Ishikawa (cell line): ENCODE data around the gene NXPH3.

Experiments used
- CEBPB ChIP-seq: IDR thresholded peaks from 2 replicates; pipeline ENCODE4 v1.6.1; 2012
- CREB1 ChIP-seq: IDR thresholded peaks from 2 replicates; pipeline ENCODE4 v1.6.1; 2012; ENCODE audit warnings: low read depth
- EGR1 ChIP-seq: IDR thresholded peaks from 2 replicates; pipeline ENCODE4 v1.6.1; 2012
- EP300 ChIP-seq: IDR thresholded peaks from 2 replicates; pipeline ENCODE4 v1.6.1; 2012; ENCODE audit warnings: borderline replicate concordance
- FOXM1 ChIP-seq: IDR thresholded peaks from 2 replicates; pipeline ENCODE4 v1.6.1; 2012; ENCODE audit warnings: low read depth, borderline replicate concordance
- NFIC ChIP-seq: IDR thresholded peaks from 2 replicates; pipeline ENCODE4 v1.6.1; 2012
- RAD21 ChIP-seq: IDR thresholded peaks from 2 replicates; pipeline ENCODE4 v1.6.1; 2012; ENCODE audit warnings: low read depth
- TAF1 ChIP-seq: IDR thresholded peaks from 2 replicates; pipeline ENCODE4 v1.6.1; 2012; ENCODE audit warnings: low read depth, mild to moderate bottlenecking
- TCF12 ChIP-seq: IDR thresholded peaks from 2 replicates; pipeline ENCODE4 v1.6.1; 2012; ENCODE audit warnings: low read depth
- TEAD4 ChIP-seq: IDR thresholded peaks from 2 replicates; pipeline ENCODE4 v1.6.1; 2012
- YY1 ChIP-seq: IDR thresholded peaks from 2 replicates; pipeline ENCODE4 v1.6.1; 2012; ENCODE audit warnings: low read depth
- ZBTB7A ChIP-seq: IDR thresholded peaks from 2 replicates; pipeline ENCODE4 v1.6.1; 2012; ENCODE audit warnings: low read depth
- TF ChIP-seq, protein P1 (sequence below): IDR thresholded peaks from 2 replicates; pipeline ENCODE4 v1.6.1; 2012; ENCODE audit warnings: low read depth, mild to moderate bottlenecking
- TF ChIP-seq, protein P2 (sequence below): IDR thresholded peaks from 2 replicates; pipeline ENCODE4 v1.6.1; 2012
- TF ChIP-seq, protein P3 (sequence below): IDR thresholded peaks from 2 replicates; pipeline ENCODE4 v1.6.1; 2012

NXPH3 gene

DNA sequence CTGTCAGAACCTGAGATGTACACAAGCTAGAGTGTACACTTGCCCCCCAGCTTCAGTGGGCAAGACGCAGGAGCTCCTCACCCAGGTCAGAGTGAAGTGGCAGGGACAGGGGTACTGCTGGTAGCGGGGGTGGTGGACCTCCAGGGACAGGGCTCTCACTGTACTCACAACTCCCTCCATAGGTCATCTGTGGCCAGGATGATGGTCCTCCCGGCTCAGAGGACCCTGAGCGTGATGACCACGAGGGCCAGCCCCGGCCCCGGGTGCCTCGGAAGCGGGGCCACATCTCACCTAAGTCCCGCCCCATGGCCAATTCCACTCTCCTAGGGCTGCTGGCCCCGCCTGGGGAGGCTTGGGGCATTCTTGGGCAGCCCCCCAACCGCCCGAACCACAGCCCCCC lies 2.7 kb downstream of the NXPH3 start:
- TF ChIP-seq TEAD4 (no peak), FOXM1 (no peak)
- TF ChIP-seq, protein P1, sequence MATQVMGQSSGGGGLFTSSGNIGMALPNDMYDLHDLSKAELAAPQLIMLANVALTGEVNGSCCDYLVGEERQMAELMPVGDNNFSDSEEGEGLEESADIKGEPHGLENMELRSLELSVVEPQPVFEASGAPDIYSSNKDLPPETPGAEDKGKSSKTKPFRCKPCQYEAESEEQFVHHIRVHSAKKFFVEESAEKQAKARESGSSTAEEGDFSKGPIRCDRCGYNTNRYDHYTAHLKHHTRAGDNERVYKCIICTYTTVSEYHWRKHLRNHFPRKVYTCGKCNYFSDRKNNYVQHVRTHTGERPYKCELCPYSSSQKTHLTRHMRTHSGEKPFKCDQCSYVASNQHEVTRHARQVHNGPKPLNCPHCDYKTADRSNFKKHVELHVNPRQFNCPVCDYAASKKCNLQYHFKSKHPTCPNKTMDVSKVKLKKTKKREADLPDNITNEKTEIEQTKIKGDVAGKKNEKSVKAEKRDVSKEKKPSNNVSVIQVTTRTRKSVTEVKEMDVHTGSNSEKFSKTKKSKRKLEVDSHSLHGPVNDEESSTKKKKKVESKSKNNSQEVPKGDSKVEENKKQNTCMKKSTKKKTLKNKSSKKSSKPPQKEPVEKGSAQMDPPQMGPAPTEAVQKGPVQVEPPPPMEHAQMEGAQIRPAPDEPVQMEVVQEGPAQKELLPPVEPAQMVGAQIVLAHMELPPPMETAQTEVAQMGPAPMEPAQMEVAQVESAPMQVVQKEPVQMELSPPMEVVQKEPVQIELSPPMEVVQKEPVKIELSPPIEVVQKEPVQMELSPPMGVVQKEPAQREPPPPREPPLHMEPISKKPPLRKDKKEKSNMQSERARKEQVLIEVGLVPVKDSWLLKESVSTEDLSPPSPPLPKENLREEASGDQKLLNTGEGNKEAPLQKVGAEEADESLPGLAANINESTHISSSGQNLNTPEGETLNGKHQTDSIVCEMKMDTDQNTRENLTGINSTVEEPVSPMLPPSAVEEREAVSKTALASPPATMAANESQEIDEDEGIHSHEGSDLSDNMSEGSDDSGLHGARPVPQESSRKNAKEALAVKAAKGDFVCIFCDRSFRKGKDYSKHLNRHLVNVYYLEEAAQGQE, result no peak

DNA sequence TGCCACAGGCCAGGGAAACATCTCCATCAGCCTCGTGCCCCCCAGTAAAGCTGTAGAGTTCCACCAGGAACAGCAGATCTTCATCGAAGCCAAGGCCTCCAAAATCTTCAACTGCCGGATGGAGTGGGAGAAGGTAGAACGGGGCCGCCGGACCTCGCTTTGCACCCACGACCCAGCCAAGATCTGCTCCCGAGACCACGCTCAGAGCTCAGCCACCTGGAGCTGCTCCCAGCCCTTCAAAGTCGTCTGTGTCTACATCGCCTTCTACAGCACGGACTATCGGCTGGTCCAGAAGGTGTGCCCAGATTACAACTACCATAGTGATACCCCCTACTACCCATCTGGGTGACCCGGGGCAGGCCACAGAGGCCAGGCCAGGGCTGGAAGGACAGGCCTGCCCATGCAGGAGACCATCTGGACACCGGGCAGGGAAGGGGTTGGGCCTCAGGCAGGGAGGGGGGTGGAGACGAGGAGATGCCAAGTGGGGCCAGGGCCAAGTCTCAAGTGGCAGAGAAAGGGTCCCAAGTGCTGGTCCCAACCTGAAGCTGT lies 3.4 kb downstream of the NXPH3 start:
- TF ChIP-seq RAD21 (no peak), EP300 (no peak), FOXM1 (no peak), NFIC (no peak), TEAD4 (no peak), YY1 (no peak), CEBPB (no peak), TAF1 (no peak), TCF12 (no peak), EGR1 (no peak)
- TF ChIP-seq, protein P1, result no peak
- TF ChIP-seq, protein P2, sequence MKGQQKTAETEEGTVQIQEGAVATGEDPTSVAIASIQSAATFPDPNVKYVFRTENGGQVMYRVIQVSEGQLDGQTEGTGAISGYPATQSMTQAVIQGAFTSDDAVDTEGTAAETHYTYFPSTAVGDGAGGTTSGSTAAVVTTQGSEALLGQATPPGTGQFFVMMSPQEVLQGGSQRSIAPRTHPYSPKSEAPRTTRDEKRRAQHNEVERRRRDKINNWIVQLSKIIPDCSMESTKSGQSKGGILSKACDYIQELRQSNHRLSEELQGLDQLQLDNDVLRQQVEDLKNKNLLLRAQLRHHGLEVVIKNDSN, result no peak
- TF ChIP-seq, protein P3, sequence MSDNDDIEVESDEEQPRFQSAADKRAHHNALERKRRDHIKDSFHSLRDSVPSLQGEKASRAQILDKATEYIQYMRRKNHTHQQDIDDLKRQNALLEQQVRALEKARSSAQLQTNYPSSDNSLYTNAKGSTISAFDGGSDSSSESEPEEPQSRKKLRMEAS, result no peak

DNA sequence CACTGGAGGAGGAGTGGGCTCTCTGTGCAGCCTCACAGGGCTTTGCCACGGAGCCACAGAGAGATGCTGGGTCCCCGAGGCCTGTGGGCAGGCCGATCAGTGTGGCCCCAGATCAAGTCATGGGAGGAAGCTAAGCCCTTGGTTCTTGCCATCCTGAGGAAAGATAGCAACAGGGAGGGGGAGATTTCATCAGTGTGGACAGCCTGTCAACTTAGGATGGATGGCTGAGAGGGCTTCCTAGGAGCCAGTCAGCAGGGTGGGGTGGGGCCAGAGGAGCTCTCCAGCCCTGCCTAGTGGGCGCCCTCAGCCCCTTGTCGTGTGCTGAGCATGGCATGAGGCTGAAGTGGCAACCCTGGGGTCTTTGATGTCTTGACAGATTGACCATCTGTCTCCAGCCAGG lies 3.9 kb downstream of the NXPH3 start:
- TF ChIP-seq, protein P1, result no peak
- no peak for TF ChIP-seq NFIC
- no peak for TF ChIP-seq YY1
- TF ChIP-seq TAF1, result no peak
- no peak for TF ChIP-seq CREB1
- no peak for TF ChIP-seq FOXM1
- no peak for TF ChIP-seq EGR1
- no peak for TF ChIP-seq CEBPB
- no peak for TF ChIP-seq RAD21

DNA sequence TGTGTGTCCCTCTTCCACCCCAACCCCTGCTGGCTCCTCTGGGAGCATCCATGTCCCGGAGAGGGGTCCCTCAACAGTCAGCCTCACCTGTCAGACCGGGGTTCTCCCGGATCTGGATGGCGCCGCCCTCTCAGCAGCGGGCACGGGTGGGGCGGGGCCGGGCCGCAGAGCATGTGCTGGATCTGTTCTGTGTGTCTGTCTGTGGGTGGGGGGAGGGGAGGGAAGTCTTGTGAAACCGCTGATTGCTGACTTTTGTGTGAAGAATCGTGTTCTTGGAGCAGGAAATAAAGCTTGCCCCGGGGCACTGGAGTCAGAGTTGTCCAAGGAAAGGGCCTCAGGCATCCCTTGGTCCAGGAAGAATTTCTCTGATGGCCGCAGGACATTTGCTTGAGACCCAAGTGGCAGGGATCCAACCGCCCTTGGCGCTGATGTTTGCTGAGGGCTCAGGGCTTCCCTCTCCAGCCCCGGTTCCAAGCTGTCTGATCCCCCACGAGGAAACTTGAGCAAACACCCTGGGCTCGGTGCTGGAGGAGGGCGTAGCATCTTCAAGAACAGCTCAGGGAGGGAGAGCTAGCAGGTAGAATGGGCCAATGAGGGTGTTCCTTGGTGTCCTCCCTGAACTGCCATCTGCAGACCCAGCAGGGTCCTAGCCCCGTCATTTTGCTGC lies 4.5 kb downstream of the NXPH3 start:
- TF ChIP-seq RAD21, result no peak
- TF ChIP-seq NFIC, result no peak
- TF ChIP-seq ZBTB7A, result no peak
- TF ChIP-seq CEBPB, result no peak
- TF ChIP-seq, protein P1, result no peak
- no peak for TF ChIP-seq CREB1
- no peak for TF ChIP-seq FOXM1
- TF ChIP-seq TAF1, result no peak
- TF ChIP-seq TEAD4, result no peak
- TF ChIP-seq EP300, result no peak
